Measurements from ENCODE around the gene FLT1.

The FLT1 gene

DNA sequence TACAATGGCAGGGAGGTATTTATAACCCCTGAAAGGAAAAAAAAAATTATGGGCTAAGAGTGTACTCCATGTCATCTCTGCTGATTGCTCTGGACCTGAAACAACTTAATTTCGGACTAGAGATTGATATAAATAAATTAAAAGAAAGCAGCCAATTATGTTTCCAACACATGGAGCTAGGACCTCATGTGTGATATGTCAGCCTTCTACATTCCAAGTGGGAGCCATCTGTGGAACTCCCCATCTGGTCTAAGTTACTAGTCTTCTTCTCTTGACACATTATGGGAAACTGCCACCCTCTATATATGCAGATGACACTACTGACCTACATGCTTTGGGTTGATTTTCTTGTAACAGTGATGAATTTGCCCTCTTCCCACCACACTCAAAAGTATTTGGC, 86.1 kb downstream of the FLT1 start:
- H3K27ac ChIP-seq, result no peak overlapping the region
- TF ChIP-seq ZFX (IDR thresholded peaks at IDR 0.05; ENCODE audit: borderline replicate concordance), result no peak

DNA sequence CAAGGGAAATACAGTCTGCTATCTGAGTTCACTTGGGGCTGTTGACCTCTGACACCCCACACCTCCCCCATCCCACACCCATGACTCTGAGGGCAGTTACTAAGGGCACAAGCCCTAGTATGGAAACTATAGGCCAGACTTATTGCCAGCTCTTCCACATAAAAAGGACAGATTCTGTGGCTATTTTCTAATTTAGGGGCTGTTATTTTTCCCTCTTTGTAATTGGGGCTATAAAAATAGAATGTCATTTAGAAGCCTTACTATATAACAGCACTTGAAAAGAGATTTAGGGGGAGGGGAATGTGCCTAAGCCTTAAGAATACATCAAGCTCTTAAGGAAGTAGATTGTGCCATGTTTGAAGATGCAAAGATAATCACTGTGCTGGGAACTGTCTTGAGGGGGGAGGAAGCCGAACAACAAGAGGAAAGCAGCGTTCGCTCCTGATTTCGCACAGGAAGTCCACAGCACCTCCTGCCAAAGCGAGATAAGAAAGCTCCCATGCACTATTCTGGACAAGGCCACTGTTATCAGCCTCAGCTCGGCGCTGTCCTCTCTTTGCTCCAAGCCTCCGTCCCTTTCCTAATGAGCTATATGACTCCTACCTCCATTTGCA, 86.6 kb downstream of the FLT1 start:
- TF ChIP-seq, protein P1, sequence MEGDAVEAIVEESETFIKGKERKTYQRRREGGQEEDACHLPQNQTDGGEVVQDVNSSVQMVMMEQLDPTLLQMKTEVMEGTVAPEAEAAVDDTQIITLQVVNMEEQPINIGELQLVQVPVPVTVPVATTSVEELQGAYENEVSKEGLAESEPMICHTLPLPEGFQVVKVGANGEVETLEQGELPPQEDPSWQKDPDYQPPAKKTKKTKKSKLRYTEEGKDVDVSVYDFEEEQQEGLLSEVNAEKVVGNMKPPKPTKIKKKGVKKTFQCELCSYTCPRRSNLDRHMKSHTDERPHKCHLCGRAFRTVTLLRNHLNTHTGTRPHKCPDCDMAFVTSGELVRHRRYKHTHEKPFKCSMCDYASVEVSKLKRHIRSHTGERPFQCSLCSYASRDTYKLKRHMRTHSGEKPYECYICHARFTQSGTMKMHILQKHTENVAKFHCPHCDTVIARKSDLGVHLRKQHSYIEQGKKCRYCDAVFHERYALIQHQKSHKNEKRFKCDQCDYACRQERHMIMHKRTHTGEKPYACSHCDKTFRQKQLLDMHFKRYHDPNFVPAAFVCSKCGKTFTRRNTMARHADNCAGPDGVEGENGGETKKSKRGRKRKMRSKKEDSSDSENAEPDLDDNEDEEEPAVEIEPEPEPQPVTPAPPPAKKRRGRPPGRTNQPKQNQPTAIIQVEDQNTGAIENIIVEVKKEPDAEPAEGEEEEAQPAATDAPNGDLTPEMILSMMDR (IDR thresholded peaks at IDR 0.05), result no peak
- TF ChIP-seq ZFX (IDR thresholded peaks at IDR 0.05; ENCODE audit: borderline replicate concordance), result no peak
- H3K27ac ChIP-seq, result no peak overlapping the region

DNA sequence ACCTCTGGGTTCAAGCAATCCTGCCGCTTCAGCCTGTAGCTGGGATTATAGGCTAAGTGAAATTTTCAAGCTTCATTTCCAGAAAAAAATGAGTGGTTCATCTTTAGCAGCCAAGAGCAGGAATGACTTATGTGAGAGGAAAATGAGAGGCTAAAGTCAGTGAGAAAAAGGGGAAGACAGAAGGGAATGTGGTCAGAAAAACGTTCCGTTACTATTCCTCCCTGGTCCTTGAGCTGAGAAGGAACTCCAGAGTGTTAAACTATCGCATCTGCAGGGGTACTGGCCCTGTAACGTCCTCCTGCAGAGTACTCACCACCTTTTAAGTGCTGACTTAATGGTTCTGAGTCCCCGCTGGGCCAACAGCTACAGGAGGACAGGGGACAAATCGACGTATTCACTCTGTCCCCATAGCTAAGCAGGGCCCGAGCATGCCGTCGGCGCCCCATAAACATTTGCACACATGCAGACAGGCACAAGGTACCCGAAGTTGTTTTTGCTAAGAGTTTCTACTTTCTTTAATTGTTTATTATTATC, 88.1 kb downstream of the FLT1 start:
- no peak overlapping the region for H3K27ac ChIP-seq
- TF ChIP-seq ZFX (IDR thresholded peaks at IDR 0.05; ENCODE audit: borderline replicate concordance), result no peak
- TF ChIP-seq, protein P1 (IDR thresholded peaks at IDR 0.05), result no peak

DNA sequence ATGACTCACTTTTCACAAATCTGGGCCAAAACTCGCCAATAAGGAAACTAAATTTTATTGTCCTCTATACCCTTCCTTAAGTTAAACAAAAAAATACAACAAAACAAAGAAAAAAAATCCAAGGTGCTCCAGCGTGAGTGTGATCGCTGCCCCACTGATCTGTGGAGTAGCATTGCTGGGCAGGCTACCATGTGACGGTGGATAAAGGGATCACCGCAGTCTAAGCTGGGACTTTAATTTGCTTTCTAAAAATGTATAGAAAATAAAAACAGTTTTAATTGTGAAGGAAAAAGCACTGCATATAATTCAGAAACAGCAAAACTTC, 92.9 kb downstream of the FLT1 start:
- no peak overlapping the region for H3K27ac ChIP-seq
- TF ChIP-seq, protein P1 (IDR thresholded peaks at IDR 0.05), result no peak
- TF ChIP-seq ZFX (IDR thresholded peaks at IDR 0.05; ENCODE audit: borderline replicate concordance), result no peak

DNA sequence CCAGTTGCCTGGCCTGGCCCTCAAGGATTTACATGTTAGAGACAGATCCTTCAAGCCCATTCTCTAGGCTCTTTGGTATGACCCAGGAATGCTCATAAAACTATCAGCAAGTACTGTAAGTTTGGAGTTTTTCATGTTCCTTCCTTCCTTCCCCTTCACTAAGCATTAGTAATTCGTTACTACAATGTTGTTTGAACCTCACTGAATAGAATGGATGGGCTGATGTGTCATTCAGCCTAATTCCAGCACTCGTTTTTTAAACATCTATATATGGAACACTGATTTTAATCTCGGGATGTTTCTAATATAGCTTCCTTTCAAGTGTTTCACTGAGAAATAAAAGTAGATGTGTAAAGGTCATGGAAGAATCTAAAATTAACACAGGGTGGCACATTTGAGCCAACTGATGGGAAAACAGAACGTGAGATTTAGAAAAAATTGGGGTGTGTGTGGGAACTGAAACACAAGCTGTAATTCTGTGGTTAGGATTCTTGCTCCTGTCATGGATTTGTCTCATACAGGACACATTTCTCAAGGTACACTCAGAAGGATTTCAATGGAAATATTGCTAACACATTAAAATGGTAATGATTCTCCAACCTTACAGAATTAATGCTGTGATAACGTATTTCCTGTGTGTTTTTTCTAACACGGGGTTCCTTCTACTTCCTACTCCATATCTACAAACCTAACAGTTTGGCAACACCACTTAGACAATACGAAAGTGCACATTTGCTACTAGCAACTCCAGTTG, 93.4 kb downstream of the FLT1 start:
- TF ChIP-seq ZFX (IDR thresholded peaks at IDR 0.05; ENCODE audit: borderline replicate concordance), result no peak
- TF ChIP-seq, protein P1 (IDR thresholded peaks at IDR 0.05), result no peak
- H3K27ac ChIP-seq, result no peak overlapping the region

DNA sequence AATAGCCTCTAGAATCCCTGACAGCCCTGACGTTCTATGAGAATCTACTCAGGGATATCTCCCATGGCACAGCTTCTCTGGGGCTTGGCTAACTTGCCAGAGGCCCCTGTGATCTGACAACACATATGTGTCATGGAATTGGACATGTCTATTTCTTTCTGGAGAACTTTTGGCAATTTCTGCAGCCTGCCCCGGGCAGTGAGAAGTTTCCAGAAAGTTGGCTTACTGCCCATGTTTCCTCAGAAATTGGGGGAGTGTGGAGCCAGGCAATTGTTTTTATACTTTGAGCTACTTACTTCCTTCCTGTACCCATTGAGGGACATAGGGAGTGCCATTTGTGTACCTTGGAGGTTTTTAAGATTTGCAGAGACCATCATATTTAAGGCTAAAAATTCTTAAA, 98.9 kb downstream of the FLT1 start:
- H3K27ac ChIP-seq, result no peak overlapping the region
- TF ChIP-seq, protein P1 (IDR thresholded peaks at IDR 0.05), result no peak
- TF ChIP-seq ZFX (IDR thresholded peaks at IDR 0.05; ENCODE audit: borderline replicate concordance), result no peak

DNA sequence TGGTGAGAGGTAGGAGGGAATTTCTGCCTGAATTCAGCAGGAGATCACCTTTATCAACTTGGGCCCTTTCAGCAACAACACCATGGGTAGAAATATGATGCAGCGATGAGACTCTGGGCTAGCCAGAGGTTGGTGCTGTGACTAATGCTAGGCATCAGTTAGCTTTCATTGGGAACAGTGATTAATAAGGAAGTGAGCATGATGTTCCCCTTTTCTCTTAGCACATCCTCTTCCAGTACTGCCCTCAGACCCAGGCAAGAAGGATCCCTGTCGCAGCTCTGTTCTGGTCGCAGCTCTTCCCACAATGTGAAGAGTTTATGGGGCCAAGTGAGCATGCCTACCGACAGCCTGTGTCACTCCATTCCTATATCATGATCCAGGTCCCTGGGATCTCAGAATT, 100.5 kb downstream of the FLT1 start:
- no peak for TF ChIP-seq ZFX (IDR thresholded peaks at IDR 0.05; ENCODE audit: borderline replicate concordance)
- TF ChIP-seq, protein P1 (IDR thresholded peaks at IDR 0.05), result no peak

More for the DNA sequence above, 100.5 kb downstream of the FLT1 start:
- no peak overlapping the region for H3K27ac ChIP-seq

Data from 22Rv1 (cell line).